ENCODE data around the gene FAM241A. TPM values are rescaled to one million over a fixed set of nuclear protein-coding genes. Genes with fewer than 3 reads are reported as not detected.

FAM241A gene
- total and polyA plus RNA-seq, 9 of the 15 experiments (the other 6 are each of a cell fraction or from before 2014, with no cell fraction given) = 2.3 to 8.5 (median 5.3) TPM

GRCh38 chr4:112168719-112169500 is 23.7 kb downstream of the FAM241A start (continued):
- TF ChIP-seq THAP12 (CRISPR knock-in tag; IDR thresholded peaks at IDR 0.05) (no peak), PREB (CRISPR knock-in tag; IDR thresholded peaks at IDR 0.05) (no peak), GMEB1 (CRISPR knock-in tag; IDR thresholded peaks at IDR 0.05) (no peak), SNAPC5 (CRISPR knock-in tag; IDR thresholded peaks at IDR 0.05) (no peak), ADNP (tag; IDR thresholded peaks at IDR 0.05) (peak; percentile 75), MGA (IDR thresholded peaks at IDR 0.05) (peak; percentile 32; the same call in 1 of the 2 replicates), SMARCB1 (IDR thresholded peaks at IDR 0.05; ENCODE audit: insufficient read length, low read depth) (no peak), ZNF384 (IDR thresholded peaks at IDR 0.05; ENCODE audit: low read depth, low read length) (no peak), EWSR1 (IDR thresholded peaks at IDR 0.05; ENCODE audit: borderline replicate concordance, low read depth, partially characterized antibody) (no peak)

Measured in K562 (cell line).